ENCODE measurements around the gene ENTHD1.

DNA sequence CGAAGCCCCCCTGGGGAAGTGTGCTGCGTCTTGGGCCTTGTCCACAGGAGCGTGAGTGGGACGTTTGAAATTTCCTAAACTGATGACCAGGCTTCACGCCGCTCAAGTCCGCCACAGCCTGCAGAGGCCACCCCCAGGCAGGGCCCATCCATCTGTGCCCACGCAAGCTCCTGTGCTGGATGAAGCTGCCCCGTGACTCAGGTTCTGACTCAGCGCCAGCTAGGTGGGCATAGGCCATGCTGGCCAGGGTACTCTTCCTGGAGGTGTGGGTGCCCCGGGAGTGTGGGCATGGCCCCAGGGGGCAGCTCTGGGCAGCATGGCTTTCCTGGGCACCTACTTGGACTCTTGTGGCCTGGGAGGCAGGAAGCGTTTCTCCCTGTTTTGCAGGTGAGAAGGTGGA, 188.2 kb downstream of the ENTHD1 start:
- TF ChIP-seq EZH2 (IDR thresholded peaks at IDR 0.05) (no peak), POLR2AphosphoS5 (IDR thresholded peaks at IDR 0.05; ENCODE audit: borderline replicate concordance, low read depth, low read length) (no peak), FOXP2 (optimal IDR thresholded peaks at IDR 0.05; ENCODE audit: control extremely low read depth, extremely low read length, insufficient read depth) (no peak)
